Panc1 (cell line): ENCODE measurements around the gene RRM2. TPM values are rescaled to one million over a fixed set of nuclear protein-coding genes. Genes with fewer than 3 reads are reported as not detected.

ENCODE experiments used
- ATAC-seq: fragments of 200-7000 bp; cut with Tn5 transposase; 2 replicates; pipeline ENCODE4 v1.9.1; 2020; ENCODE audit warnings: mild to moderate bottlenecking, moderate library complexity
- BruUV-seq: library from RNA; stranded (reverse); fragments of 400-500 nt; replicated peaks from 2 replicates; lab custom pipeline; 2021; lab: Mats Ljungman, UMichigan
- CTCF ChIA-PET: fragments of 300-600 bp; sonication (Branson Sonifier 250); formaldehyde crosslinking; loops from one replicate; lab custom pipeline; 2022; ENCODE audit warnings: antibody characterized with exemption; lab: Charles Lee
- POLR2A ChIA-PET: fragments of 300-600 bp; sonication (Branson Sonifier 250); formaldehyde crosslinking; loops from one replicate; lab custom pipeline; 2022; ENCODE audit warnings: antibody characterized with exemption; lab: Charles Lee
- DNase-seq: peaks from one replicate; pipeline ENCODE4 v3.0.0-alpha.2; 2010; ENCODE audit warnings: low read depth, low spot score
- H3K27ac ChIP-seq: 2 replicates; pipeline ENCODE4 v1.5.1; 2011; ENCODE audit warnings: mild to moderate bottlenecking, low read length, inconsistent platforms
- H3K27me3 ChIP-seq: fragments of 200-500 bp; sonication (Bioruptor generic); 2 replicates; pipeline ENCODE4 v1.6.0; 2014; ENCODE audit warnings: low read length, inconsistent platforms; ENCODE audit not compliant: control insufficient read depth, insufficient read depth
- H3K36me3 ChIP-seq: fragments of 200-500 bp; sonication (Bioruptor generic); 2 replicates; pipeline ENCODE4 v1.5.1; 2014; ENCODE audit warnings: inconsistent platforms, mild to moderate bottlenecking, low read length, moderate library complexity; ENCODE audit not compliant: control insufficient read depth, insufficient read depth
- H3K4me1 ChIP-seq: 2 replicates; pipeline ENCODE4 v1.5.1; 2011; ENCODE audit warnings: inconsistent platforms, mild to moderate bottlenecking, low read length, moderate library complexity; ENCODE audit not compliant: control insufficient read depth, insufficient read depth
- H3K4me3 ChIP-seq, 2 experiments: 2 replicates each; pipeline ENCODE4 v1.5.1; 2011 to 2012; ENCODE audit warnings: low read depth in 2 of 2, low read length in 2 of 2, mild to moderate bottlenecking in 2 of 2, inconsistent platforms in 1 of 2, moderate library complexity in 1 of 2
- H3K9me3 ChIP-seq: fragments of 200-500 bp; sonication (Bioruptor generic); 2 replicates; pipeline ENCODE4 v1.5.1; 2014; ENCODE audit warnings: low read depth, mild to moderate bottlenecking, inconsistent platforms, low read length, moderate library complexity; ENCODE audit not compliant: control insufficient read depth, insufficient read depth
- POLR2AphosphoS5 ChIP-seq: IDR thresholded peaks from 2 replicates; pipeline ENCODE4 v1.6.1; 2012; ENCODE audit warnings: mild to moderate bottlenecking, low read depth, low read length, moderate library complexity
- SIN3A ChIP-seq: IDR thresholded peaks from 2 replicates; pipeline ENCODE4 v1.6.1; 2012; ENCODE audit warnings: low read depth, mild to moderate bottlenecking, low read length, moderate library complexity, borderline replicate concordance; ENCODE audit not compliant: insufficient read depth
- TCF7L2 ChIP-seq: IDR thresholded peaks from 2 replicates; pipeline ENCODE4 v1.6.1; 2011; ENCODE audit warnings: mild to moderate bottlenecking, low read depth, low read length, inconsistent platforms
- in situ Hi-C: cut with HindIII; loops from 2 replicates; pipeline ENCODE4 v1.10.0; 2016; ENCODE audit warnings: low sequenced_read_pairs, low pct_unique_long_range_greater_than_20kb
- intact Hi-C: fragments of 100-400 bp; cut with micrococcal nuclease; formaldehyde crosslinking; loops from one replicate; pipeline ENCODE4 v1.10.0; 2022; ENCODE audit not compliant: unreplicated experiment
- total RNA-seq: library from RNA; stranded (reverse); gene quantifications from one replicate; pipeline ENCODE4 v1.2.1, GENCODE V29; 2021; ENCODE audit not compliant: unreplicated experiment
- TF ChIP-seq, protein P1 (sequence below): fragments of 450-650 bp; IDR thresholded peaks from 2 replicates; pipeline ENCODE4 v1.5.1; 2017; ENCODE audit warnings: mild to moderate bottlenecking
- TF ChIP-seq, protein P2 (sequence below), 2 experiments: IDR thresholded peaks; 2 replicates each; pipeline ENCODE4 v1.6.1; 2011 to 2012; ENCODE audit warnings: low read depth in 2 of 2, control low read depth in 1 of 2, low read length in 1 of 2, mild to moderate bottlenecking in 1 of 2, moderate library complexity in 1 of 2; ENCODE audit not compliant: insufficient read depth in 1 of 2

RRM2 gene
- total RNA-seq, 1 experiment from 2014 or later: 294 TPM

DNA sequence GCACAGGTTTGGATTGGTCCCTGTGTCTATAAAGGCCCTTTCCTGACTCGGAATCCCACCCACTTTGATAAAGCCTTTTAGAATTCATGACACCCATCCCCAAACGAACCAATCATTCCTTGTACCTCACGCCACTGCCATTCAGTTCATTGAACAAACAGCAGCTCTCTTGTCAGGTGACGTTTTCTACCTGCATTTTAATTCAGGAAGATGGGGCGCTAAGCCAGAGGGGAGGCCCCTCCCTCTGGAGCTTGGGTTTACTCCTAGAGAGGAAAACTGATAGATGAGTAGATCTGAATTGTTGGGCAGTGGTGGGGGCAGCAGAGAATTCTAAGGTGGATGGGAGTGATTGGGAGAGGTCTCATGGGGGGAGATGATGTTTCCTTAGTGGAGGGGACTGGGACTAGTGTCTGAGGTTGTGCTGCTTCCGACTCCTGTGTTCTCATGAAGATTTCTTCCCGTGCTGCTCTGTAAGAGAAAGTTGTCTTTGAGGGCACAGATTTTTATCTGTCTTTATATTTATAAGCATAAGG lies 9.6 kb downstream of the RRM2 start:
- ChIA-PET POLR2A (interaction anchor here (0.5 to 0.6 kb wide), 2 partner anchors 200 to 377 kb away, joined by 3 read pairs; no protein-coding TSS in a partner anchor), CTCF (no interaction called here)
- no peak overlapping the region for H3K4me3 ChIP-seq
- BruUV-seq: no TSS peak
- intact Hi-C loops: no loop called here
- ATAC-seq: no peak
- no peaks in the 10 kb centered on the region for H3K27me3 ChIP-seq
- H3K36me3 ChIP-seq: peaks cover 24% of the 10 kb centered on the region; the same call in 1 of the 2 replicates
- DNase-seq: no peak
- no peak overlapping the region; the same call in 1 of the 2 replicates for H3K27ac ChIP-seq
- H3K9me3 ChIP-seq: no peaks in the 10 kb centered on the region
- TF ChIP-seq, protein P1, sequence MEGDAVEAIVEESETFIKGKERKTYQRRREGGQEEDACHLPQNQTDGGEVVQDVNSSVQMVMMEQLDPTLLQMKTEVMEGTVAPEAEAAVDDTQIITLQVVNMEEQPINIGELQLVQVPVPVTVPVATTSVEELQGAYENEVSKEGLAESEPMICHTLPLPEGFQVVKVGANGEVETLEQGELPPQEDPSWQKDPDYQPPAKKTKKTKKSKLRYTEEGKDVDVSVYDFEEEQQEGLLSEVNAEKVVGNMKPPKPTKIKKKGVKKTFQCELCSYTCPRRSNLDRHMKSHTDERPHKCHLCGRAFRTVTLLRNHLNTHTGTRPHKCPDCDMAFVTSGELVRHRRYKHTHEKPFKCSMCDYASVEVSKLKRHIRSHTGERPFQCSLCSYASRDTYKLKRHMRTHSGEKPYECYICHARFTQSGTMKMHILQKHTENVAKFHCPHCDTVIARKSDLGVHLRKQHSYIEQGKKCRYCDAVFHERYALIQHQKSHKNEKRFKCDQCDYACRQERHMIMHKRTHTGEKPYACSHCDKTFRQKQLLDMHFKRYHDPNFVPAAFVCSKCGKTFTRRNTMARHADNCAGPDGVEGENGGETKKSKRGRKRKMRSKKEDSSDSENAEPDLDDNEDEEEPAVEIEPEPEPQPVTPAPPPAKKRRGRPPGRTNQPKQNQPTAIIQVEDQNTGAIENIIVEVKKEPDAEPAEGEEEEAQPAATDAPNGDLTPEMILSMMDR: no peak
- no peak for TF ChIP-seq TCF7L2
- TF ChIP-seq, protein P2, sequence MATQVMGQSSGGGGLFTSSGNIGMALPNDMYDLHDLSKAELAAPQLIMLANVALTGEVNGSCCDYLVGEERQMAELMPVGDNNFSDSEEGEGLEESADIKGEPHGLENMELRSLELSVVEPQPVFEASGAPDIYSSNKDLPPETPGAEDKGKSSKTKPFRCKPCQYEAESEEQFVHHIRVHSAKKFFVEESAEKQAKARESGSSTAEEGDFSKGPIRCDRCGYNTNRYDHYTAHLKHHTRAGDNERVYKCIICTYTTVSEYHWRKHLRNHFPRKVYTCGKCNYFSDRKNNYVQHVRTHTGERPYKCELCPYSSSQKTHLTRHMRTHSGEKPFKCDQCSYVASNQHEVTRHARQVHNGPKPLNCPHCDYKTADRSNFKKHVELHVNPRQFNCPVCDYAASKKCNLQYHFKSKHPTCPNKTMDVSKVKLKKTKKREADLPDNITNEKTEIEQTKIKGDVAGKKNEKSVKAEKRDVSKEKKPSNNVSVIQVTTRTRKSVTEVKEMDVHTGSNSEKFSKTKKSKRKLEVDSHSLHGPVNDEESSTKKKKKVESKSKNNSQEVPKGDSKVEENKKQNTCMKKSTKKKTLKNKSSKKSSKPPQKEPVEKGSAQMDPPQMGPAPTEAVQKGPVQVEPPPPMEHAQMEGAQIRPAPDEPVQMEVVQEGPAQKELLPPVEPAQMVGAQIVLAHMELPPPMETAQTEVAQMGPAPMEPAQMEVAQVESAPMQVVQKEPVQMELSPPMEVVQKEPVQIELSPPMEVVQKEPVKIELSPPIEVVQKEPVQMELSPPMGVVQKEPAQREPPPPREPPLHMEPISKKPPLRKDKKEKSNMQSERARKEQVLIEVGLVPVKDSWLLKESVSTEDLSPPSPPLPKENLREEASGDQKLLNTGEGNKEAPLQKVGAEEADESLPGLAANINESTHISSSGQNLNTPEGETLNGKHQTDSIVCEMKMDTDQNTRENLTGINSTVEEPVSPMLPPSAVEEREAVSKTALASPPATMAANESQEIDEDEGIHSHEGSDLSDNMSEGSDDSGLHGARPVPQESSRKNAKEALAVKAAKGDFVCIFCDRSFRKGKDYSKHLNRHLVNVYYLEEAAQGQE (IDR thresholded peaks at IDR 0.05; ENCODE audit: insufficient read depth in 1 of 2, low read depth in 2 of 2, low read length in 1 of 2): no peak
- no peak for TF ChIP-seq SIN3A
- no peak; the same call in 1 of the 2 replicates for TF ChIP-seq POLR2AphosphoS5
- peaks cover 35% of the 10 kb centered on the region for H3K4me1 ChIP-seq
- in situ Hi-C loops: no loop called here

DNA sequence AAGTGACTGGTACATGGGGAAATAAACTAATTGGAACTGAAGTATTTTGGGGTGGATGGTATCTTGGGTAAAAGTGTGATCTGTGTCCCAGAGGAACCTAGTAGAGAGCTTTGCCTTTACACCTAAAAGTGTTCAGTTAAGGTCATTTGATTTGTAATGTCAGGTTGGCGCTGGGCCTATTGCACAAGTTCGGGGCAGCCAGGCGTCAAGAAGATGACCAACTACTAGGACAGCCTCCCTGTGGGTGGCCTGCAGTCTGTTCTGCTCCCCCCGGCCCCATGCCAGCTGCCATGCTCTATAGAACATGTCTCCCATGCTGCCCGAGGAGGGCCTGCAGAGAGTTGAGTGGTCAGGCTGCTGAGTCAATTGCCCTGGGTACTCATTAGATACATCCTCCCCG lies 10.1 kb downstream of the RRM2 start:
- no TSS peak for BruUV-seq
- H3K36me3 ChIP-seq: peaks cover 22% of the 10 kb centered on the region; the same call in 1 of the 2 replicates
- intact Hi-C loops: no loop called here

More for the DNA sequence above, 10.1 kb downstream of the RRM2 start:
- no peak for ATAC-seq
- TF ChIP-seq, protein P1: no peak
- TF ChIP-seq, protein P2 (IDR thresholded peaks at IDR 0.05; ENCODE audit: insufficient read depth in 1 of 2, low read depth in 2 of 2, low read length in 1 of 2): no peak
- TF ChIP-seq SIN3A (no peak), POLR2AphosphoS5 (no peak), TCF7L2 (no peak)
- no peak for DNase-seq
- ChIA-PET POLR2A (interaction anchor here (0.5 to 0.6 kb wide), 2 partner anchors 199 to 377 kb away, joined by 3 read pairs; no protein-coding TSS in a partner anchor), CTCF (interaction anchor here (0.5 to 0.6 kb wide), 2 partner anchors 78 to 532 kb away, joined by 3 read pairs; no protein-coding TSS in a partner anchor)
- H3K4me3 ChIP-seq: no peak overlapping the region
- no peak overlapping the region for H3K27ac ChIP-seq
- in situ Hi-C loops: no loop called here
- H3K27me3 ChIP-seq: no peaks in the 10 kb centered on the region
- no peaks in the 10 kb centered on the region for H3K9me3 ChIP-seq
- H3K4me1 ChIP-seq: peaks cover 38% of the 10 kb centered on the region
